MM.1S (cell line): Measurements from ENCODE around the gene BMP2K.
"Not testable (repeated sequence)": the region's sequence is repeated elsewhere in the genome, so short reads cannot be mapped to it uniquely, and the experiment has no call there.

Experiments used
- EZH2 ChIP-seq: fragments of 300-600 bp; sonication (generic); optimal IDR thresholded peaks from 2 replicates; pipeline ENCODE3; 2017; ENCODE audit warnings: low read depth, mild to moderate bottlenecking, antibody characterized with exemption, low read length, mixed read lengths
- TF ChIP-seq, protein P1 (sequence below): fragments of 300-600 bp; sonication (generic); IDR thresholded peaks from 2 replicates; pipeline ENCODE4 v1.5.1; 2016; ENCODE audit warnings: antibody characterized with exemption, low read length, mixed read lengths

- TF ChIP-seq, protein P1, sequence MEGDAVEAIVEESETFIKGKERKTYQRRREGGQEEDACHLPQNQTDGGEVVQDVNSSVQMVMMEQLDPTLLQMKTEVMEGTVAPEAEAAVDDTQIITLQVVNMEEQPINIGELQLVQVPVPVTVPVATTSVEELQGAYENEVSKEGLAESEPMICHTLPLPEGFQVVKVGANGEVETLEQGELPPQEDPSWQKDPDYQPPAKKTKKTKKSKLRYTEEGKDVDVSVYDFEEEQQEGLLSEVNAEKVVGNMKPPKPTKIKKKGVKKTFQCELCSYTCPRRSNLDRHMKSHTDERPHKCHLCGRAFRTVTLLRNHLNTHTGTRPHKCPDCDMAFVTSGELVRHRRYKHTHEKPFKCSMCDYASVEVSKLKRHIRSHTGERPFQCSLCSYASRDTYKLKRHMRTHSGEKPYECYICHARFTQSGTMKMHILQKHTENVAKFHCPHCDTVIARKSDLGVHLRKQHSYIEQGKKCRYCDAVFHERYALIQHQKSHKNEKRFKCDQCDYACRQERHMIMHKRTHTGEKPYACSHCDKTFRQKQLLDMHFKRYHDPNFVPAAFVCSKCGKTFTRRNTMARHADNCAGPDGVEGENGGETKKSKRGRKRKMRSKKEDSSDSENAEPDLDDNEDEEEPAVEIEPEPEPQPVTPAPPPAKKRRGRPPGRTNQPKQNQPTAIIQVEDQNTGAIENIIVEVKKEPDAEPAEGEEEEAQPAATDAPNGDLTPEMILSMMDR = not testable (repeated sequence)
- TF ChIP-seq EZH2 = not testable (repeated sequence)
Measured at GRCh38 chr4:78840286-78840685, 64.1 kb downstream of the BMP2K start.
